Activated T-cell treated with anti-CD3 and anti-CD28 coated beads, Interleukin-2, amount 50 U/mL, for 72 hours (primary cell): ENCODE results near the gene NHLH1. TPM values are rescaled to one million over a fixed set of nuclear protein-coding genes. Genes with fewer than 3 reads are reported as not detected.

Experiments
- ATAC-seq, 2 donors: fragments of 150-1000 bp; cut with Tn5 transposase; replicated peaks in 1 of 2; 2 replicates each; pipeline ENCODE4 v1.10.0; 2021; ENCODE audit warnings: moderate library complexity in 2 of 2, mild to moderate bottlenecking in 1 of 2
- DNase-seq, 2 donors: peaks; one replicate each; pipeline ENCODE4 v3.0.0; 2021 to 2022; ENCODE audit warnings: mixed read lengths in 1 of 2
- H3K27ac Mint-ChIP-seq: one replicate; pipeline ENCODE4 v1.8.0; 2022; ENCODE audit warnings: mild to moderate bottlenecking, moderate library complexity, mixed read lengths
- H3K27me3 Mint-ChIP-seq: one replicate; pipeline ENCODE4 v1.8.0; 2022; ENCODE audit warnings: low read depth, mixed read lengths
- H3K36me3 Mint-ChIP-seq, 2 donors: one replicate each; pipeline ENCODE4 v1.8.0; 2022; ENCODE audit warnings: mixed read lengths in 2 of 2, mild to moderate bottlenecking in 1 of 2; ENCODE audit not compliant: insufficient read depth in 2 of 2
- H3K4me1 Mint-ChIP-seq: one replicate; pipeline ENCODE4 v1.8.0; 2022; ENCODE audit warnings: low read depth, mixed read lengths
- H3K4me3 Mint-ChIP-seq, 2 donors: one replicate each; pipeline ENCODE4 v1.8.0; 2022; ENCODE audit warnings: mild to moderate bottlenecking in 2 of 2, mixed read lengths in 2 of 2, moderate library complexity in 2 of 2
- H3K9me3 Mint-ChIP-seq, 2 donors: one replicate each; pipeline ENCODE4 v1.8.0; 2022; ENCODE audit warnings: mixed read lengths in 2 of 2
- total RNA-seq, 2 donors: library from RNA; stranded (reverse); gene quantifications; one replicate each; pipeline ENCODE4 v1.2.3, GENCODE V29; 2022

The NHLH1 gene
- total RNA-seq, 2 donors from 2014 or later, result 0.32 to 0.60 TPM

GRCh38 chr1:160362168-160362957 is 4.5 kb upstream of the NHLH1 start:
- Mint-ChIP-seq H3K4me3 (no peak overlapping the region), H3K27ac (peak overlapping the region; percentile 76), H3K4me1 (peaks cover 10% of the 10 kb centered on the region), H3K9me3 (no peaks in the 10 kb centered on the region), H3K36me3 (peaks cover 0 to 9% of the 10 kb centered on the region in 2 donors), H3K27me3 (no peaks in the 10 kb centered on the region)
- no peak for ATAC-seq
- DNase-seq, result no peak

- Mint-ChIP-seq H3K4me1 (peaks cover 10% of the 10 kb centered on the region), H3K36me3 (peaks cover 0 to 4% of the 10 kb centered on the region in 2 donors), H3K4me3 (no peak overlapping the region), H3K27me3 (no peaks in the 10 kb centered on the region), H3K9me3 (no peaks in the 10 kb centered on the region), H3K27ac (peak overlapping the region; percentile 62)
- ATAC-seq (peak in 1 of 2 donors; percentile 9), DNase-seq (no peak)
Measured at GRCh38 chr1:160363010-160363409, 3.9 kb upstream of the NHLH1 start.

GRCh38 chr1:160363951-160364735 is 2.7 kb upstream of the NHLH1 start:
- Mint-ChIP-seq H3K9me3 (no peaks in the 10 kb centered on the region), H3K36me3 (no peaks in the 10 kb centered on the region), H3K27ac (no peak overlapping the region), H3K27me3 (no peaks in the 10 kb centered on the region), H3K4me1 (peaks cover 10% of the 10 kb centered on the region), H3K4me3 (no peak overlapping the region)
- ATAC-seq, result no peak
- no peak for DNase-seq

- DNase-seq, result no peak
- peaks cover 10% of the 10 kb centered on the region for H3K4me1 Mint-ChIP-seq
- H3K27me3 Mint-ChIP-seq, result no peaks in the 10 kb centered on the region
- ATAC-seq, result no peak
- no peaks in the 10 kb centered on the region for H3K9me3 Mint-ChIP-seq
- no peak overlapping the region for H3K4me3 Mint-ChIP-seq
- no peak overlapping the region for H3K27ac Mint-ChIP-seq
- H3K36me3 Mint-ChIP-seq, result no peaks in the 10 kb centered on the region
Measured at GRCh38 chr1:160365325-160365724, 1.5 kb upstream of the NHLH1 start.

GRCh38 chr1:160367516-160367900 is 637 bp downstream of the NHLH1 start:
- H3K9me3 Mint-ChIP-seq, result no peaks in the 10 kb centered on the region
- peaks cover 3% of the 10 kb centered on the region for H3K4me1 Mint-ChIP-seq
- DNase-seq, result no peak
- H3K27me3 Mint-ChIP-seq, result no peaks in the 10 kb centered on the region
- no peak overlapping the region for H3K4me3 Mint-ChIP-seq
- no peaks in the 10 kb centered on the region for H3K36me3 Mint-ChIP-seq
- H3K27ac Mint-ChIP-seq, result no peak overlapping the region
- no peak for ATAC-seq

GRCh38 chr1:160367934-160368923 is 1.4 kb downstream of the NHLH1 start:
- H3K4me1 Mint-ChIP-seq, result no peaks in the 10 kb centered on the region
- H3K4me3 Mint-ChIP-seq, result no peak overlapping the region
- no peak for ATAC-seq
- no peaks in the 10 kb centered on the region for H3K9me3 Mint-ChIP-seq
- no peak overlapping the region for H3K27ac Mint-ChIP-seq
- DNase-seq, result no peak
- H3K36me3 Mint-ChIP-seq, result no peaks in the 10 kb centered on the region
- no peaks in the 10 kb centered on the region for H3K27me3 Mint-ChIP-seq

GRCh38 chr1:160369087-160369486 is 2.2 kb downstream of the NHLH1 start:
- Mint-ChIP-seq H3K36me3 (no peaks in the 10 kb centered on the region), H3K9me3 (no peaks in the 10 kb centered on the region), H3K27me3 (no peaks in the 10 kb centered on the region), H3K27ac (no peak overlapping the region), H3K4me1 (no peaks in the 10 kb centered on the region), H3K4me3 (no peak overlapping the region)
- ATAC-seq (no peak), DNase-seq (no peak)

GRCh38 chr1:160370561-160371345 is 3.9 kb downstream of the NHLH1 start:
- Mint-ChIP-seq H3K4me3 (no peak overlapping the region), H3K36me3 (no peaks in the 10 kb centered on the region), H3K27me3 (no peaks in the 10 kb centered on the region), H3K27ac (no peak overlapping the region), H3K9me3 (no peaks in the 10 kb centered on the region), H3K4me1 (peaks cover 4% of the 10 kb centered on the region)
- ATAC-seq (no peak), DNase-seq (no peak)

GRCh38 chr1:160371346-160371631 is 4.4 kb downstream of the NHLH1 start:
- peaks cover 9% of the 10 kb centered on the region for H3K4me1 Mint-ChIP-seq
- H3K4me3 Mint-ChIP-seq, result no peak overlapping the region
- no peak overlapping the region for H3K27ac Mint-ChIP-seq
- DNase-seq (no peak), ATAC-seq (no peak)
- no peaks in the 10 kb centered on the region for H3K36me3 Mint-ChIP-seq
- H3K9me3 Mint-ChIP-seq, result no peaks in the 10 kb centered on the region
- H3K27me3 Mint-ChIP-seq, result no peaks in the 10 kb centered on the region

- ATAC-seq (no peak), DNase-seq (no peak)
- no peaks in the 10 kb centered on the region for H3K9me3 Mint-ChIP-seq
- peaks cover 11% of the 10 kb centered on the region for H3K4me1 Mint-ChIP-seq
- no peaks in the 10 kb centered on the region for H3K36me3 Mint-ChIP-seq
- no peaks in the 10 kb centered on the region for H3K27me3 Mint-ChIP-seq
- H3K4me3 Mint-ChIP-seq, result no peak overlapping the region
- H3K27ac Mint-ChIP-seq, result no peak overlapping the region
Measured at GRCh38 chr1:160371756-160372155, 4.9 kb downstream of the NHLH1 start.

- Mint-ChIP-seq H3K4me3 (no peak overlapping the region), H3K27me3 (no peaks in the 10 kb centered on the region), H3K9me3 (no peaks in the 10 kb centered on the region), H3K27ac (no peak overlapping the region), H3K4me1 (peaks cover 11% of the 10 kb centered on the region), H3K36me3 (no peaks in the 10 kb centered on the region)
- no peak for DNase-seq
- ATAC-seq, result no peak
Measured at GRCh38 chr1:160373696-160374095, 6.8 kb downstream of the NHLH1 start.

- Mint-ChIP-seq H3K27ac (no peak overlapping the region), H3K9me3 (no peaks in the 10 kb centered on the region), H3K27me3 (no peaks in the 10 kb centered on the region), H3K4me3 (peak overlapping the region in 1 of 2 donors; percentile 5), H3K36me3 (no peaks in the 10 kb centered on the region), H3K4me1 (peaks cover 11% of the 10 kb centered on the region)
- DNase-seq, result no peak
- no peak for ATAC-seq
Measured at GRCh38 chr1:160374306-160375110, 7.6 kb downstream of the NHLH1 start.
